H1 (cell line): ENCODE results near the gene F7.

Experiments
- ATF2 ChIP-seq: IDR thresholded peaks from 2 replicates; pipeline ENCODE4 v1.6.1; 2012; ENCODE audit warnings: low read length, inconsistent platforms
- BRCA1 ChIP-seq: IDR thresholded peaks from 2 replicates; pipeline ENCODE4 v1.6.1; 2012; ENCODE audit warnings: low read depth, low read length, improper control_type of control experiment
- CTCF ChIP-seq, 3 experiments: IDR thresholded peaks; 1 replicate in 2 of 3; 2 replicates in 1 of 3; pipeline versions ENCODE4 v1.5.1 to v1.6.1; 2011; ENCODE audit warnings: low read length in 3 of 3, mild to moderate bottlenecking in 3 of 3, inconsistent platforms in 2 of 3, low read depth in 1 of 3, moderate library complexity in 1 of 3; ENCODE audit not compliant: insufficient read depth in 1 of 3; ENCODE audit errors: control extremely low read depth in 1 of 3
- EP300 ChIP-seq, 2 experiments: IDR thresholded peaks; 1 replicate in 1 of 2; 2 replicates in 1 of 2; pipeline ENCODE4 v1.6.1; 2011 to 2012; ENCODE audit warnings: low read depth in 2 of 2, low read length in 2 of 2, mild to moderate bottlenecking in 2 of 2, borderline replicate concordance in 1 of 2, inconsistent platforms in 1 of 2, moderate library complexity in 1 of 2
- EZH2 ChIP-seq: fragments of 200-600 bp; sonication (generic); IDR thresholded peaks from 2 replicates; pipeline ENCODE4 v1.7.1; 2012; ENCODE audit warnings: low read depth, mild to moderate bottlenecking, moderate library complexity, low read length, inconsistent platforms; ENCODE audit not compliant: severe bottlenecking
- JUND ChIP-seq: IDR thresholded peaks from 2 replicates; pipeline ENCODE4 v1.6.1; 2011; ENCODE audit warnings: mild to moderate bottlenecking, improper control_type of control experiment, low read length
- KDM1A ChIP-seq: fragments of 200-600, 300-600 bp; sonication (generic); IDR thresholded peaks from 2 replicates; pipeline ENCODE4 v1.7.1; 2016; ENCODE audit warnings: mild to moderate bottlenecking, low read length, borderline replicate concordance
- KDM5A ChIP-seq: fragments of 200-600 bp; IDR thresholded peaks from 2 replicates; pipeline ENCODE4 v1.7.1; 2012; ENCODE audit warnings: mild to moderate bottlenecking, low read length, inconsistent platforms, mixed read lengths
- NRF1 ChIP-seq: IDR thresholded peaks from 2 replicates; pipeline ENCODE4 v1.6.1; 2011; ENCODE audit warnings: mild to moderate bottlenecking, low read depth, low read length, improper control_type of control experiment
- POLR2A ChIP-seq, 2 experiments: IDR thresholded peaks; 1 replicate in 1 of 2; 2 replicates in 1 of 2; pipeline ENCODE4 v1.6.1; 2011; ENCODE audit warnings: low read depth in 2 of 2, low read length in 2 of 2, mild to moderate bottlenecking in 2 of 2; ENCODE audit errors: control extremely low read depth in 1 of 2
- POLR2AphosphoS5 ChIP-seq: IDR thresholded peaks from 2 replicates; pipeline ENCODE4 v1.6.1; 2011; ENCODE audit warnings: low read depth, low read length
- RFX5 ChIP-seq: IDR thresholded peaks from 2 replicates; pipeline ENCODE4 v1.6.1; 2011; ENCODE audit warnings: low read depth, low read length, improper control_type of control experiment, borderline replicate concordance
- TAF1 ChIP-seq: IDR thresholded peaks from 2 replicates; pipeline ENCODE4 v1.6.1; 2011; ENCODE audit warnings: mild to moderate bottlenecking, low read depth, low read length
- TBP ChIP-seq: IDR thresholded peaks from 2 replicates; pipeline ENCODE4 v1.6.1; 2011; ENCODE audit warnings: low read depth, low read length, improper control_type of control experiment

- TF ChIP-seq ATF2 (no peak), NRF1 (no peak), POLR2A (IDR thresholded peaks at IDR 0.05; ENCODE audit: control extremely low read depth in 1 of 2, low read depth in 2 of 2, low read length in 2 of 2) (no peak), CTCF (IDR thresholded peaks at IDR 0.05; ENCODE audit: control extremely low read depth in 1 of 3, insufficient read depth in 1 of 3, low read depth in 1 of 3, low read length in 3 of 3) (no peak), BRCA1 (no peak), EP300 (IDR thresholded peaks at IDR 0.05; ENCODE audit: borderline replicate concordance in 1 of 2, low read depth in 2 of 2, low read length in 2 of 2) (no peak), KDM5A (no peak), TAF1 (no peak), EZH2 (no peak), POLR2AphosphoS5 (no peak), TBP (no peak), JUND (no peak), RFX5 (no peak), KDM1A (no peak)
Measured at GRCh38 chr13:113162783-113163685, 57.4 kb downstream of the F7 start.
